ENCODE results near the gene GLIPR1. TPM values are rescaled to one million over a fixed set of nuclear protein-coding genes. Genes with fewer than 3 reads are reported as not detected.

GLIPR1 gene
- total RNA-seq, 1 experiment from 2014 or later, result 1.9 TPM

GRCh38 chr12:75543529-75543928, 63.0 kb downstream of the GLIPR1 start:
- CTCF ChIA-PET, result no interaction called here
- H3K27me3 Mint-ChIP-seq (ENCODE audit: insufficient read depth, unreplicated experiment), result no peaks in the 10 kb centered on the region

DNA sequence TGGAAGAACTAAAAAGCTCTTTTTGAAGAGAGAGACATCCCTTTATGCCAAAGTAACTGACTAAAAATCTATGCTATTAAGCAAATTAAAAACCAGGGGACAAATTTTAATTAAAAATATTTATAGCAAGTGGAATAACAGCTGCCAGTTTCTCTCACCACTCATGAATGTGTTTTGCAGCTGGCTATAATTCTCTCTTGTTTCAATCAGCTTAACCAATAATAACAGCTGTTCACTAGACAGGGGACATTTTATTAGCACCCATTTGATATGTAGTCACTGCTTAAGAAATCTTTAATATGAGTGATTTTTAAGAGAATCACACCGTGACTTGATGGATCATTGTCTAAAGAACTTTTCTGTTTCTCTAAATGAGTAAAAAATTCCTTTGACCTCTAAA, 65.1 kb downstream of the GLIPR1 start:
- no peaks in the 10 kb centered on the region for H3K9me3 Mint-ChIP-seq (ENCODE audit: unreplicated experiment)
- H3K4me3 Mint-ChIP-seq (ENCODE audit: unreplicated experiment), result no peak overlapping the region
- no peaks in the 10 kb centered on the region for H3K36me3 Mint-ChIP-seq (ENCODE audit: insufficient read depth, unreplicated experiment)
- TF ChIP-seq, protein P1, sequence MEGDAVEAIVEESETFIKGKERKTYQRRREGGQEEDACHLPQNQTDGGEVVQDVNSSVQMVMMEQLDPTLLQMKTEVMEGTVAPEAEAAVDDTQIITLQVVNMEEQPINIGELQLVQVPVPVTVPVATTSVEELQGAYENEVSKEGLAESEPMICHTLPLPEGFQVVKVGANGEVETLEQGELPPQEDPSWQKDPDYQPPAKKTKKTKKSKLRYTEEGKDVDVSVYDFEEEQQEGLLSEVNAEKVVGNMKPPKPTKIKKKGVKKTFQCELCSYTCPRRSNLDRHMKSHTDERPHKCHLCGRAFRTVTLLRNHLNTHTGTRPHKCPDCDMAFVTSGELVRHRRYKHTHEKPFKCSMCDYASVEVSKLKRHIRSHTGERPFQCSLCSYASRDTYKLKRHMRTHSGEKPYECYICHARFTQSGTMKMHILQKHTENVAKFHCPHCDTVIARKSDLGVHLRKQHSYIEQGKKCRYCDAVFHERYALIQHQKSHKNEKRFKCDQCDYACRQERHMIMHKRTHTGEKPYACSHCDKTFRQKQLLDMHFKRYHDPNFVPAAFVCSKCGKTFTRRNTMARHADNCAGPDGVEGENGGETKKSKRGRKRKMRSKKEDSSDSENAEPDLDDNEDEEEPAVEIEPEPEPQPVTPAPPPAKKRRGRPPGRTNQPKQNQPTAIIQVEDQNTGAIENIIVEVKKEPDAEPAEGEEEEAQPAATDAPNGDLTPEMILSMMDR (IDR thresholded peaks at IDR 0.05; ENCODE audit: insufficient read depth in 1 of 2, low read depth in 1 of 2, low read length in 1 of 2, severe bottlenecking in 1 of 2, unreplicated experiment in 1 of 2), result no peak
- intact Hi-C loops (cut with micrococcal nuclease; ENCODE audit: unreplicated experiment), result no loop called here
- BruUV-seq (replicated peaks), result no TSS peak
- ChIA-PET CTCF (no interaction called here), POLR2A (no interaction called here)
- H3K9me3 ChIP-seq, result no peaks in the 10 kb centered on the region
- H3K4me1 ChIP-seq, result peaks cover 12% of the 10 kb centered on the region
- no peaks in the 10 kb centered on the region for H3K27me3 Mint-ChIP-seq (ENCODE audit: insufficient read depth, unreplicated experiment)
- H3K36me3 ChIP-seq (ENCODE audit: control insufficient read depth, insufficient read depth, low read length), result no peaks in the 10 kb centered on the region
- no peak for DNase-seq
- no peak overlapping the region for H3K4me3 ChIP-seq (ENCODE audit: low read depth, low read length)
- H3K27ac Mint-ChIP-seq (ENCODE audit: unreplicated experiment), result no peak overlapping the region
- no peaks in the 10 kb centered on the region for H3K4me1 Mint-ChIP-seq (ENCODE audit: low read depth, unreplicated experiment)
- no peaks in the 10 kb centered on the region for H3K27me3 ChIP-seq (replicated peaks; ENCODE audit: control insufficient read depth, insufficient read depth, low read length)

More at GRCh38 chr12:75543529-75543928, 63.0 kb downstream of the GLIPR1 start:
- TF ChIP-seq, protein P1 (IDR thresholded peaks at IDR 0.05; ENCODE audit: insufficient read depth in 1 of 2, low read depth in 1 of 2, low read length in 1 of 2, severe bottlenecking in 1 of 2, unreplicated experiment in 1 of 2), result no peak
- H3K4me3 Mint-ChIP-seq (ENCODE audit: unreplicated experiment), result no peak overlapping the region
- no TSS peak for BruUV-seq (replicated peaks)
- no peak overlapping the region for H3K27ac Mint-ChIP-seq (ENCODE audit: unreplicated experiment)
- no peaks in the 10 kb centered on the region for H3K9me3 Mint-ChIP-seq (ENCODE audit: unreplicated experiment)
- intact Hi-C loops (cut with micrococcal nuclease; ENCODE audit: unreplicated experiment), result no loop called here
- DNase-seq, result no peak
- H3K36me3 Mint-ChIP-seq (ENCODE audit: insufficient read depth, unreplicated experiment), result no peaks in the 10 kb centered on the region
- H3K27me3 ChIP-seq (replicated peaks; ENCODE audit: control insufficient read depth, insufficient read depth, low read length), result no peaks in the 10 kb centered on the region
- no peaks in the 10 kb centered on the region for H3K4me1 Mint-ChIP-seq (ENCODE audit: low read depth, unreplicated experiment)
- POLR2A ChIA-PET, result no interaction called here
- peaks cover 4% of the 10 kb centered on the region for H3K4me1 ChIP-seq
- H3K36me3 ChIP-seq (ENCODE audit: control insufficient read depth, insufficient read depth, low read length), result no peaks in the 10 kb centered on the region
- no peaks in the 10 kb centered on the region for H3K9me3 ChIP-seq
- no peak overlapping the region for H3K4me3 ChIP-seq (ENCODE audit: low read depth, low read length)

DNA sequence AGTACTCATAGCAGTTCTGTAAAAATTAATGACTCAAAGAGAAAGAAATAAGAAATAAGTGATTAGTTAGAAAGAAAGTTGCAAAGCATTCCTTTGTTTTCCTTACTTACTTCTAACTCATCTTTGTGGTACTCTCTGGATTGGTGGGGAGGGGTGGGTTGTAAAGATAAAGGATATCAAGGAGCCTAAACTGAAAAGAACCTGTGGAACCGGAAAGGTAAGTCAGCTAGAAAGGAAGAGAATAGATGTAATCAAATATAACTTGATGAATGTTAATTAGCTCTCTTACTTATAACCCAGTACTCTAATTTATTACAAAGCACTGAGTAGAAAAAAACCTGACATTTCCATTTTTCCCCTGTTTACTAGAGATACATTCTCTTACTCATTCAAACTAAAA, 68.3 kb downstream of the GLIPR1 start:
- no peaks in the 10 kb centered on the region for H3K9me3 Mint-ChIP-seq (ENCODE audit: unreplicated experiment)
- POLR2A ChIA-PET, result no interaction called here
- H3K9me3 ChIP-seq, result no peaks in the 10 kb centered on the region
- peak in 1 of 2 experiments; percentile 46 for DNase-seq
- H3K27me3 ChIP-seq (replicated peaks; ENCODE audit: control insufficient read depth, insufficient read depth, low read length), result no peaks in the 10 kb centered on the region
- H3K4me1 ChIP-seq, result peaks cover 20% of the 10 kb centered on the region
- no peaks in the 10 kb centered on the region for H3K36me3 Mint-ChIP-seq (ENCODE audit: insufficient read depth, unreplicated experiment)
- no TSS peak for BruUV-seq (replicated peaks)
- no peak overlapping the region for H3K27ac Mint-ChIP-seq (ENCODE audit: unreplicated experiment)
- H3K4me3 Mint-ChIP-seq (ENCODE audit: unreplicated experiment), result no peak overlapping the region
- H3K27me3 Mint-ChIP-seq (ENCODE audit: insufficient read depth, unreplicated experiment), result no peaks in the 10 kb centered on the region
- CTCF ChIA-PET, result no interaction called here
- intact Hi-C loops (cut with micrococcal nuclease; ENCODE audit: unreplicated experiment), result no loop called here
- no peak overlapping the region for H3K4me3 ChIP-seq (ENCODE audit: low read depth, low read length)
- H3K36me3 ChIP-seq (ENCODE audit: control insufficient read depth, insufficient read depth, low read length), result no peaks in the 10 kb centered on the region
- TF ChIP-seq, protein P1 (IDR thresholded peaks at IDR 0.05; ENCODE audit: insufficient read depth in 1 of 2, low read depth in 1 of 2, low read length in 1 of 2, severe bottlenecking in 1 of 2, unreplicated experiment in 1 of 2), result no peak
- peaks cover 10% of the 10 kb centered on the region for H3K4me1 Mint-ChIP-seq (ENCODE audit: low read depth, unreplicated experiment)
